Spleen (tissue), 11 donors: ENCODE measurements around the gene STARD9. TPM values are rescaled to one million over a fixed set of nuclear protein-coding genes. Genes with fewer than 3 reads are reported as not detected.

ENCODE experiments used
- DNase-seq: peaks from one replicate; pipeline ENCODE4 v3.0.0-alpha.2; 2020
- H3K27ac ChIP-seq, 8 donors: fragments of 200-600 bp; sonication (generic) in 7 of 8; 1 replicate in 4 of 8; 2 replicates in 4 of 8; pipeline versions ENCODE4 v1.5.0 to v1.8.0; 2016 to 2021; ENCODE audit warnings: inconsistent platforms in 4 of 8, mild to moderate bottlenecking in 4 of 8, moderate library complexity in 1 of 8
- H3K27me3 ChIP-seq, 7 donors: fragments of 200-600 bp; sonication (generic) in 6 of 7; replicated peaks in 1 of 7; 1 replicate in 4 of 7; 2 replicates in 3 of 7; pipeline versions ENCODE4 v1.5.0 to v1.8.0; 2016 to 2021; ENCODE audit warnings: inconsistent platforms in 3 of 7, mild to moderate bottlenecking in 1 of 7
- H3K36me3 ChIP-seq, 6 donors: fragments of 200-600 bp; sonication (generic) in 5 of 6; 1 replicate in 4 of 6; 2 replicates in 2 of 6; pipeline versions ENCODE4 v1.5.0 to v1.8.0; 2016 to 2021; ENCODE audit warnings: inconsistent platforms in 2 of 6
- H3K4me1 ChIP-seq, 6 donors: fragments of 200-600 bp; sonication (generic) in 5 of 6; 1 replicate in 3 of 6; 2 replicates in 3 of 6; pipeline versions ENCODE4 v1.5.0 to v1.8.0; 2016 to 2021; ENCODE audit warnings: inconsistent platforms in 3 of 6
- H3K4me3 ChIP-seq, 8 donors: fragments of 200-600 bp; sonication (generic) in 7 of 8; 1 replicate in 4 of 8; 2 replicates in 4 of 8; pipeline versions ENCODE4 v1.5.0 to v1.8.0; 2016 to 2021; ENCODE audit warnings: inconsistent platforms in 4 of 8, mild to moderate bottlenecking in 4 of 8, moderate library complexity in 2 of 8
- H3K9me3 ChIP-seq, 8 donors: fragments of 200-600 bp; sonication (generic) in 7 of 8; 1 replicate in 4 of 8; 2 replicates in 4 of 8; pipeline versions ENCODE4 v1.5.0 to v1.8.0; 2016 to 2021; ENCODE audit warnings: inconsistent platforms in 4 of 8
- CTCF ChIP-seq, 11 experiments: fragments of 200-600 bp in 7 of 11; fragments of 450-650 bp in 4 of 11; sonication (generic) in 4 of 11; IDR thresholded peaks in 8 of 11; conservative IDR thresholded peaks in 3 of 11; 1 replicate in 7 of 11; 2 replicates in 4 of 11; pipeline versions ENCODE4 v1.4.0 to v1.8.0; 2016 to 2021; ENCODE audit warnings: antibody characterized with exemption in 11 of 11, inconsistent platforms in 4 of 11, mild to moderate bottlenecking in 1 of 11
- POLR2A ChIP-seq, 3 donors: fragments of 450-650 bp; IDR thresholded peaks; one replicate each; pipeline ENCODE4 v1.5.1; 2017; ENCODE audit warnings: antibody characterized with exemption in 3 of 3, mild to moderate bottlenecking in 1 of 3
- POLR2AphosphoS5 ChIP-seq, 3 donors: sonication (generic); formaldehyde crosslinking; IDR thresholded peaks; one replicate each; pipeline ENCODE4 v1.5.1; 2017; ENCODE audit warnings: antibody characterized with exemption in 3 of 3
- WGBS, 5 donors: extraction: QIAGEN DNeasy Blood & Tissue Kit in 3 of 5; methylation state at CpG; one replicate each; pipeline versions ENCODE4 v1.1.5 to v1.1.7; 2013 to 2018; 5-methylcytosine and 5-hydroxymethylcytosine counted together
- intact Hi-C: fragments of 100-400 bp; cut with DNase I; formaldehyde crosslinking; loops from one replicate; pipeline ENCODE4 v1.15.0; 2023; ENCODE audit warnings: low total_unique reads
- polyA plus RNA-seq, 3 donors: library from polyadenylated mRNA; stranded (reverse); fragments of 200-250 nt; gene quantifications; one replicate each; pipeline ENCODE4 v1.2.1, GENCODE V29; 2013
- total RNA-seq, 7 donors: library from RNA; depleted of rRNA in 3 of 7; stranded (reverse); fragments of >200 nt in 3 of 7; fragmentation: NEBNext Ultra II Directional in 4 of 7; extraction: Animal tissue kit (Norgen Biotek cat#: 25700) in 4 of 7; gene quantifications; one replicate each; pipeline versions ENCODE4 v1.1.0 to v1.2.1, GENCODE V29; 2016 to 2021
- donor health status: healthy with polysubstance abuse.
- donor health status: DM: no; HTN: no; CAD: no; lungs with moderate emphysema.
- donor health status: DM: no; HTN: no; CAD: no.
- donor health status: Bipolar disorder and iron deficiency.
- donor health status: healthy.
- donor health status: DM: no; HTN: no; CAD: no.
- donor health status: DM: yes; HTN: yes; CAD: no.

Gene STARD9
- total and polyA plus RNA-seq, 10 donors = 0.97 to 30.8 (median 21.6) TPM

DNA sequence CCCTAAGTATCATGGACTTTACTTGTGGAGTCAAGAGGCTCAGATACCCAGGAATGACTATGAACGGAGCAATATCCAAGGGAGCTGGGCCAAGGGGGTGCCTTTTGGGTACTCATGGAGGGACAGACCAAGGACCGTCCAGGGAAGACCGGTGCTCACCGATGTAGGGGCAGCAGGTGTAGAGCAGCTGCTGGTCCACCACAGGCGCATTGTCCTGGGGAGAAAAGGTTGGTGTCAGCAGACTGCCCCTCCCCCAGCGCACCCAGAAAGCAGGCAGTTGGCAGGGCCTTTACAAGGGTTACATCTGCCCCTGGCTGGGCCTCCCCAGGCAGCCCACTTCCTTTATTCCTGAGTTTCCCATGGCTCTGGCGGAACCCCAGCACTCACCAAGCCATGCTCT is 154.0 kb downstream of the STARD9 start:
- Histone ChIP-seq H3K4me3 (no peak overlapping the region), H3K9me3 (no peaks in the 10 kb centered on the region), H3K4me1 (peaks cover 0 to 7% (median 0%) of the 10 kb centered on the region in 6 donors), H3K27me3 (no peaks in the 10 kb centered on the region), H3K27ac (no peak overlapping the region), H3K36me3 (peaks cover 0 to 100% (median 95%) of the 10 kb centered on the region in 6 donors)
- 88 to 99% (median 96%) methylated on average over 5 to 7 of the region's 7 CpGs for WGBS, 5 donors
- no peak for TF ChIP-seq POLR2AphosphoS5 (IDR thresholded peaks at IDR 0.05)
- intact Hi-C loops = no loop called here
- DNase-seq = no peak

GRCh38 chr15:42730135-42730534 is 154.7 kb downstream of the STARD9 start:
- 73 to 89% (median 81%) methylated on average over 8 of the region's 8 CpGs for WGBS, 5 donors
- no peak for TF ChIP-seq POLR2AphosphoS5 (IDR thresholded peaks at IDR 0.05)
- no peak for TF ChIP-seq POLR2A (IDR thresholded peaks at IDR 0.05)
- no peak for TF ChIP-seq CTCF (IDR thresholded peaks at IDR 0.05 in 8 of 11, conservative IDR thresholded peaks at IDR 0.05 in 3 of 11)
- peaks cover 0 to 14% (median 3%) of the 10 kb centered on the region in 6 donors for H3K4me1 ChIP-seq
- DNase-seq = no peak
- no peak overlapping the region for H3K4me3 ChIP-seq
- H3K27me3 ChIP-seq = no peaks in the 10 kb centered on the region
- intact Hi-C loops = no loop called here
- no peaks in the 10 kb centered on the region for H3K9me3 ChIP-seq
- peaks cover 0 to 100% (median 88%) of the 10 kb centered on the region in 6 donors for H3K36me3 ChIP-seq
- no peak overlapping the region for H3K27ac ChIP-seq

DNA sequence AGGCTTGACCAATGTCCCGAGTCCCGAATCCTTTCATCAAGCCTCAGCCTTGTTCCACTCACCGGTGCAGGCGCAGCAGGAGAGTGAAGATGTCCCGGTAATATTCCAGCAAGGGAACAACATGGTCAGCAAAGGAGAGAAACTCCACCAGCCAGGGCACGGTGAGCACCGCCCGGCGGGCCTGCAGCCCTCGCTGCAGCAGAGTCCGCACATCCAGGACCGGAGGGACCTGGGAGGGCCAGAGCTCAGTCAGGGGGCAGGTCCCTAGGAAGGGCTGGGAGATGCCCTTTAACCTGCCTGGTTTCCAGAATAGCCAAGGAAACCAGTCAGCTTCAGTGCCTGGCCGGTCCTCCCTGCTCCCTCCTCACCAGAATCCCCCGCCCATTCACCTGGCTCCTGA is 155.1 kb downstream of the STARD9 start:
- H3K36me3 ChIP-seq = peaks cover 0 to 100% (median 84%) of the 10 kb centered on the region in 6 donors
- H3K4me3 ChIP-seq = no peak overlapping the region
- 90 to 98% (median 96%) methylated on average over 10 to 14 of the region's 14 CpGs for WGBS, 5 donors
- H3K27me3 ChIP-seq = no peaks in the 10 kb centered on the region
- intact Hi-C loops = no loop called here
- H3K27ac ChIP-seq = no peak overlapping the region
- DNase-seq = no peak
- no peak for TF ChIP-seq CTCF (IDR thresholded peaks at IDR 0.05 in 8 of 11, conservative IDR thresholded peaks at IDR 0.05 in 3 of 11)
- no peak for TF ChIP-seq POLR2A (IDR thresholded peaks at IDR 0.05)
- peak in 2 of 3 donors; percentile 32 to 58 for TF ChIP-seq POLR2AphosphoS5 (IDR thresholded peaks at IDR 0.05)
- H3K4me1 ChIP-seq = peaks cover 0 to 18% (median 7%) of the 10 kb centered on the region in 6 donors
- H3K9me3 ChIP-seq = no peaks in the 10 kb centered on the region

- Histone ChIP-seq H3K27me3 (no peaks in the 10 kb centered on the region), H3K36me3 (peaks cover 0 to 91% (median 76%) of the 10 kb centered on the region in 6 donors), H3K27ac (no peak overlapping the region), H3K4me3 (no peak overlapping the region), H3K4me1 (peaks cover 0 to 27% (median 16%) of the 10 kb centered on the region in 6 donors), H3K9me3 (no peaks in the 10 kb centered on the region)
- WGBS, 5 donors = 87 to 93% (median 92%) methylated on average over 6 of the region's 6 CpGs
- DNase-seq = no peak
- intact Hi-C loops = no loop called here
- TF ChIP-seq POLR2A (IDR thresholded peaks at IDR 0.05) (no peak), POLR2AphosphoS5 (IDR thresholded peaks at IDR 0.05) (peak in 1 of 3 donors; percentile 41)
These were observed 156.1 kb downstream of the STARD9 start for GRCh38 chr15:42731461-42731860.

- H3K9me3 ChIP-seq = no peaks in the 10 kb centered on the region
- 91 to 95% (median 94%) methylated on average over 15 of the region's 15 CpGs for WGBS, 5 donors
- H3K36me3 ChIP-seq = peaks cover 0 to 83% (median 68%) of the 10 kb centered on the region in 6 donors
- H3K27ac ChIP-seq = no peak overlapping the region
- H3K4me1 ChIP-seq = peaks cover 0 to 29% (median 18%) of the 10 kb centered on the region in 6 donors
- H3K27me3 ChIP-seq = no peaks in the 10 kb centered on the region
- no peak overlapping the region for H3K4me3 ChIP-seq
- TF ChIP-seq POLR2A (IDR thresholded peaks at IDR 0.05) (no peak), POLR2AphosphoS5 (IDR thresholded peaks at IDR 0.05) (peak in 1 of 3 donors; percentile 5), CTCF (IDR thresholded peaks at IDR 0.05 in 8 of 11, conservative IDR thresholded peaks at IDR 0.05 in 3 of 11) (no peak)
- DNase-seq = no peak
- intact Hi-C loops = no loop called here
These were observed 156.9 kb downstream of the STARD9 start for GRCh38 chr15:42732095-42732827.
